ENCODE data around the gene USP3.

GRCh38 chr15:63615935-63616334 is 111.5 kb downstream of the USP3 start:
- TF ChIP-seq, protein P1, sequence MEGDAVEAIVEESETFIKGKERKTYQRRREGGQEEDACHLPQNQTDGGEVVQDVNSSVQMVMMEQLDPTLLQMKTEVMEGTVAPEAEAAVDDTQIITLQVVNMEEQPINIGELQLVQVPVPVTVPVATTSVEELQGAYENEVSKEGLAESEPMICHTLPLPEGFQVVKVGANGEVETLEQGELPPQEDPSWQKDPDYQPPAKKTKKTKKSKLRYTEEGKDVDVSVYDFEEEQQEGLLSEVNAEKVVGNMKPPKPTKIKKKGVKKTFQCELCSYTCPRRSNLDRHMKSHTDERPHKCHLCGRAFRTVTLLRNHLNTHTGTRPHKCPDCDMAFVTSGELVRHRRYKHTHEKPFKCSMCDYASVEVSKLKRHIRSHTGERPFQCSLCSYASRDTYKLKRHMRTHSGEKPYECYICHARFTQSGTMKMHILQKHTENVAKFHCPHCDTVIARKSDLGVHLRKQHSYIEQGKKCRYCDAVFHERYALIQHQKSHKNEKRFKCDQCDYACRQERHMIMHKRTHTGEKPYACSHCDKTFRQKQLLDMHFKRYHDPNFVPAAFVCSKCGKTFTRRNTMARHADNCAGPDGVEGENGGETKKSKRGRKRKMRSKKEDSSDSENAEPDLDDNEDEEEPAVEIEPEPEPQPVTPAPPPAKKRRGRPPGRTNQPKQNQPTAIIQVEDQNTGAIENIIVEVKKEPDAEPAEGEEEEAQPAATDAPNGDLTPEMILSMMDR (IDR thresholded peaks at IDR 0.05): no peak
- no peak for TF ChIP-seq POLR2A (IDR thresholded peaks at IDR 0.05)
